ENCODE measurements around the gene FAM47E. TPM values are rescaled to one million over a fixed set of nuclear protein-coding genes. Genes with fewer than 3 reads are reported as not detected.

The FAM47E gene
- polyA plus RNA-seq, 1 donor (not counting 4 experiments of a cell fraction or from before 2014, with no cell fraction given), result 0.29 TPM

GRCh38 chr4:76246852-76247251 lies 4.7 kb upstream of the FAM47E start:
- no peak overlapping the region for H3K4me2 ChIP-seq (ENCODE audit: control insufficient read depth, extremely low read depth, insufficient read depth, low read depth, low read length)
- peaks cover 2% of the 10 kb centered on the region for H4K20me1 ChIP-seq (ENCODE audit: control insufficient read depth, extremely low read depth, insufficient read depth, low read length)
- no peaks in the 10 kb centered on the region for H3K36me3 ChIP-seq (ENCODE audit: control insufficient read depth in 2 of 2, extremely low read depth in 1 of 2, insufficient read depth in 2 of 2, low read length in 2 of 2)
- FAIRE-seq (no peak), DNase-seq (ENCODE audit: low read depth, low spot score) (no peak)
- no peaks in the 10 kb centered on the region for H3K79me2 ChIP-seq (ENCODE audit: control insufficient read depth, insufficient read depth, low read length)
- H3K4me3 ChIP-seq (ENCODE audit: control insufficient read depth in 2 of 3, extremely low read depth in 1 of 3, insufficient read depth in 2 of 3, low read depth in 1 of 3, low read length in 3 of 3), result no peak overlapping the region
- H3K9me1 ChIP-seq (ENCODE audit: control insufficient read depth, extremely low read depth, insufficient read depth, low read length), result no peaks in the 10 kb centered on the region
- H2AFZ ChIP-seq (ENCODE audit: control insufficient read depth, low read length), result no peak overlapping the region
- TF ChIP-seq EZH2 (IDR thresholded peaks at IDR 0.05; ENCODE audit: low read length), result no peak
- TF ChIP-seq CTCF (optimal IDR thresholded peaks at IDR 0.05 in 1 of 3, IDR thresholded peaks at IDR 0.05 in 1 of 3, conservative IDR thresholded peaks at IDR 0.05 in 1 of 3; ENCODE audit: extremely low read depth in 1 of 3, insufficient read depth in 2 of 3, low read length in 3 of 3), result no peak
- no peak overlapping the region for H3K9ac ChIP-seq (ENCODE audit: control insufficient read depth, extremely low read depth, insufficient read depth, low read length)
- H3K4me1 ChIP-seq (ENCODE audit: control insufficient read depth, extremely low read depth, insufficient read depth, low read length), result peaks cover 10% of the 10 kb centered on the region
- H3K27me3 ChIP-seq (ENCODE audit: control insufficient read depth, extremely low read depth, insufficient read depth, low read length), result peaks cover 31% of the 10 kb centered on the region
- no peaks in the 10 kb centered on the region for H3K9me3 ChIP-seq (ENCODE audit: control insufficient read depth, low read depth, low read length)
- no peak overlapping the region for H3K27ac ChIP-seq (ENCODE audit: control insufficient read depth, insufficient read depth, low read length)
- dilution Hi-C loops (cut with MboI; ENCODE audit: extremely low pct_ligation_motif_present, low sequenced_read_pairs), result no loop called here

DNA sequence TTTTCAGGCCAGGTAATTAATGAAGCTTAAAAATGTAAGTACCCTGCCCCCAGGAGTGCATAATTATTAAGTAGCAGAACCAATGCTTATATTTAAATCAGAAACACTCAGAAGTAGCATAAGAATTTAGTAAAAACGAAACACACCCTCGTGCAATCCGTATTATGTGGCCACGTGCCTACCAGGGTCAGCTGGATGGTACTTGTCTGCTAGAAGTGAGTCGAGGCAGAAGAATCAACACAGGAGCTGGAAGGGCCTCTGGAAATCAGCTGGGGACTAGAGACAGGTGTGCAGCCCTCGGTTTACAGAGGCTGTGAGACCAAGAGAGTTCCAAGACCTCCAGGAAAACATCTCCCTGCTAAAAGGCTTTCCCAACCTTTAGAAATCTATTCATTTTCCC lies 559 bp upstream of the FAM47E start:
- no peaks in the 10 kb centered on the region for H3K36me3 ChIP-seq (ENCODE audit: control insufficient read depth in 2 of 2, extremely low read depth in 1 of 2, insufficient read depth in 2 of 2, low read length in 2 of 2)
- no peaks in the 10 kb centered on the region for H3K9me3 ChIP-seq (ENCODE audit: control insufficient read depth, low read depth, low read length)
- DNase-seq (ENCODE audit: low read depth, low spot score) (no peak), FAIRE-seq (no peak)
- H3K4me3 ChIP-seq (ENCODE audit: control insufficient read depth in 2 of 3, extremely low read depth in 1 of 3, insufficient read depth in 2 of 3, low read depth in 1 of 3, low read length in 3 of 3), result peak overlapping the region; percentile 44 to 78 (median 47)
- H3K4me1 ChIP-seq (ENCODE audit: control insufficient read depth, extremely low read depth, insufficient read depth, low read length), result peaks cover 10% of the 10 kb centered on the region
- no peak overlapping the region for H3K27ac ChIP-seq (ENCODE audit: control insufficient read depth, insufficient read depth, low read length)
- peak overlapping the region; percentile 81 for H3K4me2 ChIP-seq (ENCODE audit: control insufficient read depth, extremely low read depth, insufficient read depth, low read depth, low read length)
- dilution Hi-C loops (cut with MboI; ENCODE audit: extremely low pct_ligation_motif_present, low sequenced_read_pairs), result no loop called here
- TF ChIP-seq CTCF (optimal IDR thresholded peaks at IDR 0.05 in 1 of 3, IDR thresholded peaks at IDR 0.05 in 1 of 3, conservative IDR thresholded peaks at IDR 0.05 in 1 of 3; ENCODE audit: extremely low read depth in 1 of 3, insufficient read depth in 2 of 3, low read length in 3 of 3), result no peak
- TF ChIP-seq EZH2 (IDR thresholded peaks at IDR 0.05; ENCODE audit: low read length), result no peak
- no peak overlapping the region for H2AFZ ChIP-seq (ENCODE audit: control insufficient read depth, low read length)
- H3K9ac ChIP-seq (ENCODE audit: control insufficient read depth, extremely low read depth, insufficient read depth, low read length), result no peak overlapping the region
- H3K9me1 ChIP-seq (ENCODE audit: control insufficient read depth, extremely low read depth, insufficient read depth, low read length), result no peaks in the 10 kb centered on the region
- H3K79me2 ChIP-seq (ENCODE audit: control insufficient read depth, insufficient read depth, low read length), result no peaks in the 10 kb centered on the region
- peaks cover 50% of the 10 kb centered on the region for H3K27me3 ChIP-seq (ENCODE audit: control insufficient read depth, extremely low read depth, insufficient read depth, low read length)
- peaks cover 2% of the 10 kb centered on the region for H4K20me1 ChIP-seq (ENCODE audit: control insufficient read depth, extremely low read depth, insufficient read depth, low read length)

Data from keratinocyte (primary cell).